Ectodermal cell (in vitro differentiated cells): Measurements from ENCODE around the gene KCNJ3.

Experiments
- H3K27ac ChIP-seq: 2 replicates; pipeline ENCODE4 v1.7.0; 2013; ENCODE audit warnings: mild to moderate bottlenecking, low read depth, low read length; ENCODE audit not compliant: insufficient read depth, poor library complexity, severe bottlenecking
- H3K27me3 ChIP-seq: 2 replicates; pipeline ENCODE4 v1.7.0; 2013; ENCODE audit warnings: mild to moderate bottlenecking, low read length; ENCODE audit not compliant: insufficient read depth, control insufficient read depth, poor library complexity, severe bottlenecking
- H3K36me3 ChIP-seq: one replicate; pipeline ENCODE4 v1.7.0; 2013; ENCODE audit warnings: low read length; ENCODE audit not compliant: control insufficient read depth, insufficient read depth
- H3K4me1 ChIP-seq: one replicate; pipeline ENCODE4 v1.7.0; 2013; ENCODE audit warnings: low read length; ENCODE audit not compliant: control insufficient read depth, insufficient read depth
- H3K4me3 ChIP-seq: 2 replicates; pipeline ENCODE4 v1.7.0; 2013; ENCODE audit warnings: low read depth, low read length, control low read depth; ENCODE audit not compliant: insufficient read depth
- H3K9me3 ChIP-seq: 2 replicates; pipeline ENCODE4 v1.7.0; 2013; ENCODE audit warnings: mild to moderate bottlenecking, low read length, moderate library complexity; ENCODE audit not compliant: control insufficient read depth
- WGBS, 2 experiments: methylation state at CpG; one replicate each; pipeline ENCODE4 v1.1.7; 2013; ENCODE audit warnings: missing lambda C conversion rate in 2 of 2; 5-methylcytosine and 5-hydroxymethylcytosine counted together

The KCNJ3 gene

GRCh38 chr2:154689158-154689557 lies 9.3 kb upstream of the KCNJ3 start:
- WGBS, 2 experiments = 90 to 92% methylated on average over 1 of the region's 1 CpG
- Histone ChIP-seq H3K36me3 (no peaks in the 10 kb centered on the region), H3K4me1 (no peaks in the 10 kb centered on the region), H3K27me3 (no peaks in the 10 kb centered on the region), H3K27ac (no peak overlapping the region), H3K9me3 (no peaks in the 10 kb centered on the region), H3K4me3 (no peak overlapping the region)

- Histone ChIP-seq H3K27ac (no peak overlapping the region), H3K9me3 (no peaks in the 10 kb centered on the region), H3K27me3 (peaks cover 22% of the 10 kb centered on the region), H3K4me1 (no peaks in the 10 kb centered on the region), H3K4me3 (no peak overlapping the region), H3K36me3 (no peaks in the 10 kb centered on the region)
- WGBS, 2 experiments = 86 to 91% methylated on average over 4 of the region's 5 CpGs
Measured at GRCh38 chr2:154692927-154693326, 5.6 kb upstream of the KCNJ3 start.

- Histone ChIP-seq H3K4me3 (no peak overlapping the region), H3K27ac (no peak overlapping the region), H3K4me1 (no peaks in the 10 kb centered on the region), H3K36me3 (no peaks in the 10 kb centered on the region), H3K27me3 (peaks cover 31% of the 10 kb centered on the region), H3K9me3 (no peaks in the 10 kb centered on the region)
- 81 to 92% methylated on average over 3 of the region's 3 CpGs for WGBS, 2 experiments
Measured at GRCh38 chr2:154693741-154694340, 4.7 kb upstream of the KCNJ3 start.

- Histone ChIP-seq H3K36me3 (no peaks in the 10 kb centered on the region), H3K27ac (no peak overlapping the region), H3K4me1 (no peaks in the 10 kb centered on the region), H3K9me3 (no peaks in the 10 kb centered on the region), H3K4me3 (no peak overlapping the region), H3K27me3 (peaks cover 42% of the 10 kb centered on the region)
- WGBS, 2 experiments = 76 to 80% methylated on average over 2 to 3 of the region's 3 CpGs
Measured at GRCh38 chr2:154694881-154695280, 3.6 kb upstream of the KCNJ3 start.

GRCh38 chr2:154696369-154696768 lies 2.1 kb upstream of the KCNJ3 start:
- Histone ChIP-seq H3K27ac (no peak overlapping the region), H3K36me3 (no peaks in the 10 kb centered on the region), H3K9me3 (no peaks in the 10 kb centered on the region), H3K27me3 (peaks cover 50% of the 10 kb centered on the region), H3K4me1 (no peaks in the 10 kb centered on the region), H3K4me3 (no peak overlapping the region)
- WGBS, 2 experiments = 64 to 69% methylated on average over 4 of the region's 4 CpGs

GRCh38 chr2:154696810-154697417 lies 1.6 kb upstream of the KCNJ3 start:
- Histone ChIP-seq H3K27ac (no peak overlapping the region), H3K4me3 (peak overlapping the region; percentile 49), H3K9me3 (no peaks in the 10 kb centered on the region), H3K27me3 (peaks cover 50% of the 10 kb centered on the region), H3K4me1 (no peaks in the 10 kb centered on the region), H3K36me3 (no peaks in the 10 kb centered on the region)
- 29 to 30% methylated on average over 8 of the region's 8 CpGs for WGBS, 2 experiments

GRCh38 chr2:154697418-154698252 lies 860 bp upstream of the KCNJ3 start:
- H3K4me3 ChIP-seq = peak overlapping the region; percentile 49
- H3K27ac ChIP-seq = no peak overlapping the region
- no peaks in the 10 kb centered on the region for H3K36me3 ChIP-seq

GRCh38 chr2:154698721-154699574 lies 453 bp downstream of the KCNJ3 start:
- Histone ChIP-seq H3K27me3 (peaks cover 50% of the 10 kb centered on the region), H3K4me3 (peak overlapping the region; percentile 8), H3K36me3 (no peaks in the 10 kb centered on the region), H3K9me3 (no peaks in the 10 kb centered on the region), H3K4me1 (no peaks in the 10 kb centered on the region), H3K27ac (no peak overlapping the region)
- 57 to 60% methylated on average over 55 to 60 of the region's 60 CpGs for WGBS, 2 experiments

More at GRCh38 chr2:154697418-154698252, 860 bp upstream of the KCNJ3 start:
- WGBS, 2 experiments = 1% methylated on average over 69 of the region's 69 CpGs
- Histone ChIP-seq H3K4me1 (no peaks in the 10 kb centered on the region), H3K9me3 (no peaks in the 10 kb centered on the region), H3K27me3 (peaks cover 50% of the 10 kb centered on the region)

- no peak overlapping the region for H3K4me3 ChIP-seq
- H3K4me1 ChIP-seq = no peaks in the 10 kb centered on the region
- H3K36me3 ChIP-seq = no peaks in the 10 kb centered on the region
- 67 to 71% methylated on average over 10 of the region's 10 CpGs for WGBS, 2 experiments
- H3K27ac ChIP-seq = no peak overlapping the region
- peaks cover 50% of the 10 kb centered on the region for H3K27me3 ChIP-seq
- H3K9me3 ChIP-seq = no peaks in the 10 kb centered on the region
Measured at GRCh38 chr2:154699575-154699930, 1.1 kb downstream of the KCNJ3 start.
